Measurements from ENCODE around the gene ADPRS.

ADPRS gene, protein sequence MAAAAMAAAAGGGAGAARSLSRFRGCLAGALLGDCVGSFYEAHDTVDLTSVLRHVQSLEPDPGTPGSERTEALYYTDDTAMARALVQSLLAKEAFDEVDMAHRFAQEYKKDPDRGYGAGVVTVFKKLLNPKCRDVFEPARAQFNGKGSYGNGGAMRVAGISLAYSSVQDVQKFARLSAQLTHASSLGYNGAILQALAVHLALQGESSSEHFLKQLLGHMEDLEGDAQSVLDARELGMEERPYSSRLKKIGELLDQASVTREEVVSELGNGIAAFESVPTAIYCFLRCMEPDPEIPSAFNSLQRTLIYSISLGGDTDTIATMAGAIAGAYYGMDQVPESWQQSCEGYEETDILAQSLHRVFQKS

DNA sequence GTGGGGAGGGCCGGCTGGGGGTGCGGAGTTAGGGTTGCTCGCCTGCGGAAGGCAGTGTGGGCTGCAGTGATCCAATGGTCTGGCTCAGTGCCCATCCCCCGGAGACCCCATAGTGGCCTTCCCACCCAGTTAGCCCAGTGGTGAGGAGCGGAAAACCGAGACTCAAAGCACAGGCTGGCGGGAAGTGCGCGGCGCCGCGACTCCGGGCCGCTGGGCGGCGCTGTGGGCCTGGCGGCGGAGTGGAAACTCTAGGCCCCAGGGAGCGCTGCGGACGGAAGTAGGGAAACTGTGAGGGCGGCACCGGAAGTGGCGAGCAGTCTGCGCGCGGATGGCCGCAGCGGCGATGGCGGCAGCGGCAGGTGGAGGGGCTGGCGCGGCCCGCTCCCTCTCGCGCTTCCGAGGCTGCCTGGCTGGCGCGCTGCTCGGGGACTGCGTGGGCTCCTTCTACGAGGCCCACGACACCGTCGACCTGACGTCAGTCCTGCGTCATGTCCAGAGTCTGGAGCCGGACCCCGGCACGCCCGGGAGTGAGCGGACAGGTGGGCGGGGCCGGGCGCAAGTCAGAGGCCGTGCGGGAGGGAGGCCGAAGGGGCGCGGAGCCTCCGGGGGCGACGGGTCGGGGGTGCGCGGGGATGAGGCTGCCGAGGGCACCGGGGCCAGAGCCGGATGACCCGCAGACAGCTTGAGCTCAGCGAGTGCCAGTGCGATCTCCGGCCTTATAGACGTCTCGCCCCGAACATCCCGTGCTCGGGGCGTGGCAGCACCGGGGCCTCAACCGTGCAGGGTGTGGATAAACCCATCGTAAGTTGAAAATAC lies at the start of gene ADPRS:
TSS of gene ADPRS (plus strand) at position 316 of the 816 bp plus-strand sequence. CDS start at position 329, 13 bp downstream.
- peak; percentile 90 to 91 for DNase-seq

DNA sequence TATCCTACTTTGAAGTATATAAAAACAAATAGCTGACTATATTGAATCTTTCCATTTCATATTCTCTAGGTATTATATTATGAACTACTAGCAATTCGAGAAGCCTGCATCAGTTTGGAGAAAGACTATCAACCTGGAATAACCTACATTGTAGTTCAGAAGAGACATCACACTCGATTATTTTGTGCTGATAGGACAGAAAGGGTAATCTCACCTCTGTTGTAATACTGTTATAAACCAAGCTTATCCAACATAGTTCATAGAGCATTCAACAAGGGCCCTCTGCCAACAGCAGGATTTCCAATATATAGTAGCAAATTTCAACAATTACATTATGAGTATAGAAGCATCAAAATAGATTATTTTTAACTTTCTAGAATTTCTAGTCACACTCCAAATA lies 48.5 kb upstream of the ADPRS start:
- DNase-seq, result no peak

DNA sequence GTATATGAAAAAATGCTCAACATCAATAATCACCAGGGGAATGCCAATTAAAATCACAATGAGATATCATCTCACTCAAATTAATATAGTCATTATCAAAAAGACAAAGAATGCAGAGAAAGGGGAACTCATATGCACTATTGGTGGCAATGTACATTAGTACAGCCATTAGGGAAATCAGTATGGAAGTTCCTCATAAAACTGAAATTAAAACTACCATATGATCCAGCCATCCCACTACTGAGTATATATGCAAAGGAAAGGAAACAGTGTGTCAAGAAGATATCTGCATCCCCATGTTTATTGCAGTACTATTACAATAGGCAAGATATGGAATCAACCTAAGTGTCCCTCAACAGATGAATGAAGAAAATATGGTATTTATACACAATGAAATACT lies 36.9 kb upstream of the ADPRS start:
- no peak for DNase-seq

DNA sequence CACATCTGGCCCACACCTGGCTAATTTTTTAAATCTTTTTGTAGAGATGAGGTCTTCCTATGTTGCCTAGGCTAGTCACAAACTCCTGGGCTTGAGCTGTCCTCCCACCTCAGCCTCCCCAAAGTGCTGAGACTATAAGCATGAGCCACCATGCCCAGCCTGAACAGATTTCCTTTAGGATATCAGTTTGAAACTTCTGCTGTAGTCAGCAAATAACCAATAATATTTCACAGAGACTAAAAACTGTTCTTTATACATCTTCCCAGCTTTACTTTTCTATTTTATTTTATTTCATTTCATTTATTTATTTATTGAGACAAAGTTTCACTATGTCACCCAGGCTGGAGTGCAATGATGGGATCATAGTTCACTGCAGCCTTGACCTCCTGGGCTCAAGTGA lies 34.7 kb upstream of the ADPRS start:
- DNase-seq, result no peak

DNA sequence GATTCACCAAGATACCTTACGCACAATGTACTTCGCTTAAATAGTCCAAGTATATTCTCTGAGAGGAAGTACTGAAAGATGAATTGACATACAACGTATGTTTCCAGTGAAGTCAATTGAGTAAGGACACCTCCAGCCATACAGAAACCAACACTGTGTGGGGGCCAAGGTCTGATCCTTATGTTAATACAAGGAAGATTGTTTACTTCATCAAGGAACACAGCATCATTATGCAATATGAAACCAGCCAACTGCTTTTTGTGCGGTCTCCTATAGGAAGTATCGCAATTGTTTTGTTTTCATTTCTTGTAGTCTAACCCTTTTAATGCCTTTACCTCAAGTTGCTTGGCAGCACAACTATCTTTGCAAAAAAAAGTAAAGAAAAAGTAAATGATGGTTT lies 33.0 kb upstream of the ADPRS start:
- no peak for DNase-seq

DNA sequence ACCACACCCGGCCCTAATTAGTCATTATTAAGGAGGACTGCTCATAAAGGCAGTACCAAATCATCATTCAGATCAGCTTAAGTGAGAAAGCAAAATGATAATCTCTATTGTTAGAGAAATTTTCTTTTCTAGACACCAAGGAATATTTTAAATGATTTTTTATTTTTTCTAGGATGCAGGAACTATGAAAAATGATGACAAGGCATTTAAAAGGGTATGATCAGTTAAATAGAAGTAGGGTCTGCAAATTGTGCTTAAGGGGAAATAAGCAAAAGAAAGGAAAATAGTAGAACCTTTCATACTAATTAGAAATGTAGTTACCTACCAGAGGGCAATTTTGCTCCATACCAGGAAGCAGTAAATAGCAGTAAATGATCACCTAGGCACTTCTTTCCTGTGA lies 26.4 kb upstream of the ADPRS start:
- no peak for DNase-seq

DNA sequence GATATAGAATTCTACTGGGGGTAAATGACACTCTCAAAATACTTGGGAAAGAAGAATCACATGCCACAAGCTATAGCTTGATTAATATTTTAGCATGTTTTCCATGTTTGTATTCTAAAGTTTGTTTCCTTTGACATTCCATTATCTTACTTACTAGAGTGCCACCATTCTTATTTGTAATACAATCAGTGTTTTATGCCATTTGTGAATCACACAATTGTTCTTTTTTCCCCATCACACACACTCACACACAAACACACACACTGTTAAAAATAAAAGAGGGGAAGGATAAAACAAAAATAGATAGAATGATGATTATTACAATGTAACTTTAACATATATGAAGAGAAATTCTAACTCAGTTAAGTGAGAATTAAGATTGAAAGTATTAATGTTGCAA lies 20.8 kb upstream of the ADPRS start:
- no peak for DNase-seq

DNA sequence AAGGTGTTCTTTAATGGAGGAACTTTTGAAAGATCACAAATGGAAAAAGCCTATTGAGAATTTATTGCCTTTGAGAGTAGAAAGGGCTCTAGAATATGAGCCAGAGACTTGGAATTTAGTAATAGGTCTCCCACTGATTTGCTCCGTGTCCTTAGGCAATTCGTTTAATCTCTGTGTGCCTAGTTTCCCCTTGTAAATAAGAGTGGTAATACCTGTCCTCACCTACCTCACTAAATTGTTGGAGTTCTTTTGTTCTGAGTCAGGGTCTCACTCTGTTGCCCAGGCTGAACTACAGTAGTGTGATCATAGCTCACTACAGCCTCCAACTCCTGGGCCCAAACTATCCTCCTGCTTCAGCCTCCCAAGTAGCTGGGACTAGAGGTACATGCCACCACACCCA lies 19.8 kb upstream of the ADPRS start:
- DNase-seq, result no peak

DNA sequence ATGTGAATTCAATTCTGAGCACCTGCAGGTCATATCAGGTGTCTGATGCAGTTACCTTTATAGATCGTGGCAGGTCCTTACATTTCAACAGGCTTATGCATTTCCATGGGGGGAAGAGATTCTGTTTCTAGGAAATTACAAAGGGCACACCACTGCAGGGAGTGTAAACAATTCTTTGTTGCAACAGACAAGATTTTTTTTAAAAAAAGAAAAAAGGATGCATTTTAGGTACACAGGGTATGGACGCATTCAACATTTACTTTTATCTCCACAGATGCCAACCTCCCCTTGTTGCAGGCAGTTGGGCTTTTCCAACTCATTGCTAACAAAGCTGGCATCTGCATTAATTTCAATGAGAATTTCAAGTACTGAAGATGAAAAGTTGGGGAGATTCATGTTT lies 18.3 kb upstream of the ADPRS start:
- no peak for DNase-seq

DNA sequence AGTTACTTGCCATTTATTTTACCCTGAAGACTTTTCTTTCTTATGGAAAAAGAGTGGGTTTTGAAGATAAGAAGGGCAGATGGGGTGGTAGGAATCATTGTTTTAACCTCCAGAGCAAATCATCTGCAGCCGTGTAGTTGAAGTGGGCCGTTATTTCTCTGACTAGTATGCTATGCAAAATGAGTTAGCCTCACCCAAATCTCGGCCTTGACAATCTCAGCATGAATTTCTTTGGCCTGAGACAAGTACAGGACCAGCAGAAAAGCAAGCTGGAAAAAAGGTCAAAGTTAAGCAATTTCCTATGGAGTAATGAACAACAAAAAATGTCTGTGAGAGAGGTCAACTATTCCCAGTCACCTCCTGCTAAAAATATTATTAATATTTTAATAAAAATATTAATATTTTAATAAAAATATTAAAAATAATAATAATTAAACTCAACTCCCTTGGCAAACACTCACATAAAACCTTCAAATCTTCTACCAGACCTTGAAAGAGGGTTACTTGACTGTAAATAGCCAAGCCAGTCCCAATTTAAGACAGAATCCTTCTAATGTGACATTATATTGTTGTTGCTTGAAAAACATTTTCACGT lies 11.6 kb upstream of the ADPRS start:
- no peak for DNase-seq

DNA sequence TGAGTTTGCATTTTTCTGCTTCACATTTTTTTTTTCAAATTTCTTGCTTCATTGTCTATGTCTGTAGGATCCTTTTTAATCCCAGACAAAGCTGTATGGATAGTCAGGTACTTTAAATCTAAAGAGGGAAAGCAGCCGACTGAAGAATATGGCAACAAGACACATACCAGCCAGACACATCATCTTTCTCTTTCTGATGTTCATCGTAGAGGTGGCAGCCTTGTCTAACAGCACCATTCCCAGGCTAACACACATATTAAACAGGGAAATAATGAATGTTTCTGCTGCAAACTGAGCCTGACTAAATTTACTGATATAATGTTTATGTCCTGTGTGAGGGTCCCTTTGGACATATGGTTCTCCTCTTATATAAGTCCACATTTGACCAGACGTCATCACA lies 8.5 kb upstream of the ADPRS start:
- no peak for DNase-seq

DNA sequence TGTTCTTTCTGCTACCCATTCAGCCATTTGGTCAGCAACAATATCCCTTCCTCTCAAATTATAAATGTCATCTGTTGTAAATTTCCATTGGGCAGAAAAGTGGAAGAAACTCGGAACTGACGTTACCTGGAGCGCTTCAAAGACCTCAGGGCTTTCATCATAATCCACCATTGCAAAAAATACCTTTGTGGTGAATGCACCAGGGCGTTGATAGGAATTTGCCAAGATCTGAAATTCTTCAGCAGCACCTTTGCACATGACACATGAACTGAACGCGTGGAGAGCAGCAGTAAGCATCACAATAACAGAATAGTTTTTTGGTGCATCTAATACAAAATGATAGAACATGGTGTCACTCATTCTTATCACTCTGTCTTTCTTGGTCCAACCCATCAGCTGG lies 7.9 kb upstream of the ADPRS start:
- no peak for DNase-seq

DNA sequence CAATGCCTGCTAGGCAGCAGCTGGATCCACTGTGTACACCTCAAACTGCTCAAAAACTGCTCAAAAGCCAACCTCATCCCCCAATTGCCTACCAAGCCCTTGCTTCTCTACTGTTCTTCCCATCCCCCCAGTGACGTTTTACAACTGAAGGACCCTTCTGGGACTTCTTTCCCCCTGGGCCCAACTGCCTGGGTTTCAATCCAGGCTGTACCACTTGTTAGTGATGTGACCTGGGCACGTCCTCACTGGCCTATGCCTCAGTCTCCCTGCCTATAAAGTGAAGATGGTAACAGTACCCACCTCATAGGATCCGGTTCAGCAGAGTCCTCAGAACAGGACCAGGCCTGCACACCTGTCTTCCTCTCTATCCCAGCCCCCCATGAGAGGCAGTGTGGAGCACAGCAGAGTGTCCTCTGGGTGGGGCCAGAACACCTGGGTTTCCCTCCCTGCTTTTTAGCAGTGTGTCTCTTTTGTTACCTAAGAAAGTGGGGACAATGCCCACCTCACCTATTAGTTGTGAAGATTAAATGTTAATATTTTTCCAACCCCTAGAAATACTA lies 6.7 kb upstream of the ADPRS start:
- DNase-seq, result no peak

DNA sequence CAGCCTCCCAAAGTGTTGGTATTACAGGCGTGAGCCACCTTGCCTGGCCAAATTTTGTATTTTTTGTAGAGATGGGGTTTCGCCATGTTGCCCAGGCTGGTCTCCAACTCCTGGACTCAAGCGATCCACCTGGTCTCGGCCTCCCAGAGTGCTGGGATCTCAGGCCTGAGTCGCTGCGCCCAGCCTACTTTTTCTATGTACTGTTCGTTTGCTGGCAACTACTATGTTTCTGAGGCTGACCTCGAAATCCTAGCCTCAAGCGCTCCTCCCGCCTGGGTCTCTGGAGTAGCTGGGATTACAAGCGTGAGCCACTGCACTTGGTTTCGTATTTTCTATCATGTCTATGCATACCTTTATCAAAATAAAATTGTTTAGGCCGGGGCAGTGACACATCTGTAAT lies 5.5 kb upstream of the ADPRS start:
- no peak for DNase-seq

DNA sequence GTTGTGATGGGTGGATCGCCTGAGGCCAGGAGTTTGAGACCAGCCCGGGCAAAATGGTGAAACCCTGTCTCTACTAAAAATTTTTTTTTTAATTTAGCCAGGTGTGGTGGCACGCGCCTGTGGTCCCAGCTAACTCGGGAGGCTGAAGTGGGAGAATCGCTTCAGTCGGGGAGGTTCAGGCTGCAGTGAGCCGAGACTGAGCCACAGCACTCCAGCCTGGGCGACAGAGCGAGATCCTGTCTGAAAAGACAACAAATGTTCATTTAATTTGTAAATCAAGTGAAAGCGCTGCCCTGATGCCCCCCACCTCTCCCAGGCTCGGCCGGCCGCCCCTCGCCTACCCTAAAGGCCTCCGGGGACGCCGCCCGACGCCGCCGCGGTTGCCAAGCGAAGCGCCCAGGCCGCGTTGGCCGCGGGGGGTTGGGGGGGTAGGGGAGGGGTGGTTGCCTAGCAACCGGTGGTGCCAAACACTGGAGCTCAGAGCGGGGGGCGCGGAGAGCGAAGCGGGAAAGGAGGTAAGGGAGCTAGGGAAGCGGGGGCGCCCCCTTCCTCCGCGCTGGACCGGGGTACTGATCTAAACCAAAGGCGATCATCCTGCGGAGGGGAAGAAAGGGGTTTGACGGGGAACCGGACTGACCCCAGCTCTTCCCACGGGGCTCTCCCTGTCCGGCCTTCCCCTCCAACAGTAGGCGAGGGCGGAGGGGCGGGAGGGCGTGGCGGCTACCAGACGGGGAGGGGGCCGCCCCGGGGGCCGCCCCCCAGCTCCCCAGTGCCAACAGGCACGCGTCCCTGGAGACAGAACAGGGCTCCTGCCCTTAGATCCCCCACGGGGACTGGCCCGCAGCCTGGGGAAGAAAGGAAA lies 4.8 kb upstream of the ADPRS start, which contains the start of gene TEKT2:
TSS of gene TEKT2 (plus strand) at position 460 of the 862 bp plus-strand sequence. CDS start 828 bp downstream, outside the sequence.
- peak in 1 of 2 donors; percentile 23 for DNase-seq

DNA sequence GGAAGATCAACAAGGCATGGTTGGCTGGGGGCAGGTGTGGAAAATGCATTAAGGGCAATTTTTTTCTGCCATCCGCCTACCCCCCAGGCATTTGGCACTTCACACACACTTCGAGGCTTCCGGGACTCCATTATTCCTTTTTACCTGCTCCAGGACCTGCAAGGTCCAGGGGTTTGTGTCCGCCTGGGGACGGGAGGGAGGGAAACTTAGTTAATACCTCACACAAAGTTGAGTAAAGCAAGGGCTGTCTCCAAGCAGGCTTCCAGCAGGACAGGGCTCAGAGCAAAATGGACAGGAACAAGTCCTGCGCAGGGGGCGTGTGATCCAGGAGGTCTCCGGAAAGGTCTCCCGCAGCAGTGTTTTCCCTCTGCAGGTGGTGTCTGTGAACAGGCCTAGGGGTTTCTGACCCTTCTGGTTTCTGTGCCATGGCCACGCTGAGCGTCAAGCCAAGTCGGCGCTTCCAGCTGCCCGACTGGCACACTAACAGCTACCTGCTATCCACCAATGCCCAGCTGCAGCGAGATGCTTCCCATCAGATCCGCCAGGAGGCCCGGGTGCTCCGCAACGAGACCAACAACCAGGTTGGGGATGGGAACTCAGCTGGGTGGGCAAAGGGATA lies 4.1 kb upstream of the ADPRS start:
- DNase-seq, result no peak

DNA sequence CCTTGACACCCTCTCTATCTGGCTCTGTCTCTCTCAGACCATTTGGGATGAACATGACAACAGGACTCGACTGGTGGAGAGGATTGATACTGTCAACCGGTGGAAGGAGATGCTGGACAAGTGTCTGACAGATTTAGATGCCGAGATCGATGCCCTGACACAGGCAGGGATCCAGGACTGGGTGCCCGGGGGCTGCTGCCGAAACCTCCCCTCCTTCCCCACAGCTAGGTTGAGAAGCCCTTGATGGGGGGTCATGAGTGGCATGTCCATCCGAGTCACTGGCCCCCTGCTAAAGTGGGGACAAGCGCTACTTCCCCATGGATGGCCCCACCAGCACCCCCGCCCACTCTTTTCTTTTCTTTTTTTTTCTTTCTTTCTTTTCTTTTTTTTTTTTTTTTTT lies 3.6 kb upstream of the ADPRS start:
- DNase-seq, result no peak

DNA sequence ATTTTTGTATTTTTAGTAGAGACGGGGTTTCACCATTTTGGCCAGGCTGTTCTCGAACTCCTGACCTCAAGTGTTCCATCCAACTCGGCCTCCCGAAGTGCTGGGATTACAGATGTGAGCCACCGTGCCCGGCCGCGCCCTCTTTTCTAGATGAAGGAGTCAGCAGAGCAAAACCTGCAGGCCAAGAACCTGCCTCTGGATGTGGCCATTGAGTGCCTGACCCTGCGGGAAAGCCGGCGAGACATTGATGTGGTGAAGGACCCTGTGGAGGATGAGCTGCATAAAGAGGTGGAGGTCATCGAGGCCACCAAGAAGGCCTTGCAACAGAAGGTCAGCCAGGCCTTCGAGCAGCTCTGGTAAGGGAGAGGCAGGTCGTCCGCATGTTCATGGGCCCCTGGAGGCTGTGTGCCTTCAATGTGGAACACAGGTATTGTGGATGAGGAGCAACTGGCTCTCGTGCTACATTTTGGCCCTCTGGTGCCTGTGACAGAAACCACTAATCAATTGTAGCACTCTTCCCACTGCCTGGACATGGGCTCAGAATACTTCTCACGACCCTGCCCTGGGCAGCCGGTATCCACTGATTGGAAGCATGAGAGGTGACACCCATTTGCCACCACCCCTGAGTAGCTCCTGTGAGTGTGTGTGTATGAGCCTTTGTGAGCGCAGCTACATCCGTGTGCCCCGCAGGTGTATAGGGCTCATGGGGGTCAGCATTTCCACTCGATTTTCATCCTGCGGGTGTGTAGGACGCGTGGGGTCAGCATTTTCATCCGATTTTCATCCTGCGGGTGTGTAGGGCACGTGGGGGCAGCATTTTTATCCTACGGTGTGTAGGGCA lies 2.8 kb upstream of the ADPRS start:
- DNase-seq, result no peak

DNA sequence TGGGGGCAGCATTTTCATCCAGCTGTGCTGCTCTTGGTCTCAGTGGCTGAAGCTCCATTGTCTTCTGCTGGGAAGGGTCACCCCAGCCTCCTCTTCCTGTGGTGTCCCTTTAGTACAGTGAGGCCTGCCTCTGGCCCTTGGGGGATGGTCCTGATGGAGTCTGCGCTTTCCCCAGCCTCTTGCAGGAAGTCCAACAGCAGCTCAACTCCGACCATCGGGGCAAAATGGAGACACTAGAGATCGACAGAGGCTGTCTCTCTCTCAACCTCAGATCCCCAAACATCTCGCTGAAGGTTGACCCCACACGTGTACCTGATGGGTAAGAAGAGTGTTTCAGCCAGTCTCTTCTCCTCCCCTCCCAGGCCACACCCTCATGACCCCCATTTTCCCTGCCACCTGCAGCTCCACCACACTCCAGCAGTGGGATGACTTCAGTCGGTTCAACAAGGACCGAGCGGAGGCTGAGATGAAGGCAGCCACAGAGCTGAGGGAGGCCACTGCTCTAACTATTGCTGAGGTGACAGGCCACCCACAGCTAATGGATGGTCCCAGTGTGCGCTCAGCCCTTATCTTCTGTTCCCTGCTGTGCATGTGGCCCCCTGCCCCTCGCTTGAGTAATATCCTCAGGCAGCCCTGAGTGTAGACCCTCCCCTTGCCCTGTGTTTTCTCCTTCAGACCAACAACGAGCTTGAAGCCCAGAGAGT lies 2.0 kb upstream of the ADPRS start:
- no peak for DNase-seq
